ENCODE data around the gene CMTM4. TPM values are rescaled to one million over a fixed set of nuclear protein-coding genes. Genes with fewer than 3 reads are reported as not detected.

The CMTM4 gene
- total and polyA plus RNA-seq, 2 of the 4 experiments (the other 2 are of a cell fraction), result 9.0 to 14.5 TPM

GRCh38 chr16:66578651-66579531 lies 117.7 kb downstream of the CMTM4 start, which contains the start of gene CMTM2:
Gene CMTM2 (plus strand): TSS chr16:66579463. CDS start chr16:66579608, 145 bp downstream.
- Histone ChIP-seq H3K4me3 (ENCODE audit: insufficient read depth, low read depth, low read length) (no peak within 1 kb of the TSS), H2AFZ (replicated peaks; ENCODE audit: low read length, poor library complexity) (peak within 1 kb of the TSS; percentile 61)
- no peak for ATAC-seq (ENCODE audit: low read depth)

More at GRCh38 chr16:66578651-66579531, 117.7 kb downstream of the CMTM4 start, which contains the start of gene CMTM2:
- in situ Hi-C loops (cut with MboI; ENCODE audit: low sequenced_read_pairs) (no loop called here), intact Hi-C loops (cut with micrococcal nuclease) (no loop called here), dilution Hi-C loops (cut with HindIII; ENCODE audit: low sequenced_read_pairs, unreplicated experiment) (no loop called here)
- no peak within 1 kb of the TSS for H3K9ac ChIP-seq (ENCODE audit: low read depth, low read length)
- no TSS peak for BruUV-seq (replicated peaks)
- H4K91ac ChIP-seq (ENCODE audit: insufficient read depth, low read depth, low read length), result peak within 1 kb of the TSS; percentile 26
- no peaks in the 10 kb centered on the region for H3K36me3 ChIP-seq (ENCODE audit: control insufficient read depth, insufficient read depth, low read length)
- H4K5ac ChIP-seq (ENCODE audit: low read depth, low read length), result peak within 1 kb of the TSS; percentile 11; the same call in 1 of the 2 replicates
- DNase-seq, result no peak
- ChIA-PET POLR2A (ENCODE audit: unreplicated experiment) (no interaction called here), CTCF (no interaction called here)
- peak within 1 kb of the TSS; percentile 13 for H3K4ac ChIP-seq (ENCODE audit: low read depth, low read length)
- no peaks in the 10 kb centered on the region for H3K9me3 ChIP-seq (ENCODE audit: control insufficient read depth, insufficient read depth, low read length)
- H3K4me1 ChIP-seq (ENCODE audit: control insufficient read depth, insufficient read depth, low read length), result peaks cover 17% of the 10 kb centered on the region
- 40% methylated on average over 38 of the region's 77 CpGs; no CpG with 5 or more reads in 1 of the 2 experiments for WGBS, 2 experiments (ENCODE audit: extremely low coverage in 2 of 2, insufficient read length in 1 of 2)
- H2AK5ac ChIP-seq (ENCODE audit: low read depth, low read length), result peak within 1 kb of the TSS; percentile 93
- no peak for TF ChIP-seq RCOR1 (IDR thresholded peaks at IDR 0.05; ENCODE audit: insufficient replicate concordance, low read length)
- H3K27me3 ChIP-seq (ENCODE audit: control insufficient read depth, insufficient read depth, low read length), result peaks cover 16% of the 10 kb centered on the region
- H3K4me2 ChIP-seq (ENCODE audit: low read depth, low read length), result no peak within 1 kb of the TSS; the same call in 1 of the 2 replicates
- H3K27ac ChIP-seq (ENCODE audit: insufficient read depth, low read length), result peak within 1 kb of the TSS; percentile 24; the same call in 1 of the 2 replicates
- H3K23ac ChIP-seq (ENCODE audit: low read depth, low read length), result no peak within 1 kb of the TSS
- H3K79me1 ChIP-seq (ENCODE audit: low read depth in 1 of 2, low read length in 2 of 2), result no peaks in the 10 kb centered on the region
- no peaks in the 10 kb centered on the region; the same call in 1 of the 2 replicates for H4K20me1 ChIP-seq (ENCODE audit: insufficient read depth, low read length)
- H2BK15ac ChIP-seq (ENCODE audit: low read depth, low read length), result peak within 1 kb of the TSS; percentile 46; the same call in 2 of the 3 replicates
- H3K14ac ChIP-seq (replicated peaks; ENCODE audit: low read depth, low read length), result peak within 1 kb of the TSS; percentile 26
- H4K8ac ChIP-seq (ENCODE audit: low read depth in 2 of 2, low read length in 2 of 2), result peak within 1 kb of the TSS in 1 of 2 experiments; percentile 51; a peak in 1 of 4 replicates
- H3K9me1 ChIP-seq (ENCODE audit: insufficient read depth, low read length), result no peaks in the 10 kb centered on the region; the same call in 1 of the 2 replicates
- H3K18ac ChIP-seq (ENCODE audit: low read depth, low read length), result 0 out of 2 replicates have a peak within 1 kb of the TSS, but pooled peaks have one; percentile 16
- H2BK20ac ChIP-seq (ENCODE audit: low read depth, low read length), result peak within 1 kb of the TSS; percentile 62
- no peak within 1 kb of the TSS for H3K56ac ChIP-seq (ENCODE audit: extremely low read depth, insufficient read depth, low read length)
- H2BK120ac ChIP-seq (ENCODE audit: low read depth, low read length), result peak within 1 kb of the TSS; percentile 66
- H2BK5ac ChIP-seq (ENCODE audit: low read depth, low read length, poor library complexity, severe bottlenecking), result peak within 1 kb of the TSS; percentile 1
- no peak within 1 kb of the TSS for H2AK9ac ChIP-seq (replicated peaks; ENCODE audit: low read depth, low read length, poor library complexity)

All from IMR-90 (cell line).